ENCODE results near the gene SELENBP1. TPM values are rescaled to one million over a fixed set of nuclear protein-coding genes. Genes with fewer than 3 reads are reported as not detected.
"Not testable (repeated sequence)": the region's sequence is repeated elsewhere in the genome, so short reads cannot be mapped to it uniquely, and the experiment has no call there.

SELENBP1 gene
- total RNA-seq, 1 donor from 2014 or later, result 71.9 TPM

DNA sequence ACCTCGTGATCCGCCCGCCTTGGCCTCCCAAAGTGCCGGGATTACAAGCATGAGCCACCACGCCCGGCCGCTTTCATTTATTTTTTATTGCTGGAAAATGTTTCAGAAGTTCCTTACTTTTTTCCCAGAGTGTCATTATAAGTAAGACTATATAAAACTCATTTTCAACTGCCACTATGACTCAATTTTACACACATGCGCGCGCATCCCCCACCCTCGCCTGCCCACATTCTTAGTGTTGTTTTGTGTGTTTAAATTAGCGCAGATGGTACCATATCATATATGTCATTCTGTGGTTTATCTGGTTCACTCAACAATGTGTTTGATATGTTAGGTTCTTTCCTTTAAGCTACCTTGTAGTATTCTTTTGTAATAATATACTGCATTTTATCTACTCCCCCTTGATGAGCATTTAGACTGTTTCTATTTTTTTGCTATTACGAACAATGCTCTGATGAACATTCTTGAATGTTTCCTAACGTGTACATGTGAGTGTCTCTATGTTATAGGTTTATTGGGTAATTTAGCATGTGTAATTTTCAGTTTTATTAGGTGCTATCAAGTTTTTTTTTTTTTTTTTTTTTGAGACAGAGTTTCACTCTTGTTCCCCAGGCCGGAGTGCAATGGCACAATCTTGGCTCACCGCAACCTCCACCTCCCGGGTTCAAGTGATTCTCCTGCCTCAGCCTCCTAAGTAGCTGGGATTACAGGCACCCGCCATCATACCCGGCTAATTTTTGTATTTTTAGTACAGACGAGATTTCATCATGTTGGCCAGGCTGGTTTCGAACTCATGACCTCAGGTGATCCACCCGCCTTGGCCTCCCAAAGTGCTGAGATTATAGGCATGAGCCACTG, 17.9 kb upstream of the SELENBP1 start:
- ATAC-seq, result not testable (repeated sequence)
- intact Hi-C loops (cut with DNase I), result loop anchor here (10.0 kb wide), 1 partner anchor 46 kb away; the partner anchor contains the start of gene RFX5

DNA sequence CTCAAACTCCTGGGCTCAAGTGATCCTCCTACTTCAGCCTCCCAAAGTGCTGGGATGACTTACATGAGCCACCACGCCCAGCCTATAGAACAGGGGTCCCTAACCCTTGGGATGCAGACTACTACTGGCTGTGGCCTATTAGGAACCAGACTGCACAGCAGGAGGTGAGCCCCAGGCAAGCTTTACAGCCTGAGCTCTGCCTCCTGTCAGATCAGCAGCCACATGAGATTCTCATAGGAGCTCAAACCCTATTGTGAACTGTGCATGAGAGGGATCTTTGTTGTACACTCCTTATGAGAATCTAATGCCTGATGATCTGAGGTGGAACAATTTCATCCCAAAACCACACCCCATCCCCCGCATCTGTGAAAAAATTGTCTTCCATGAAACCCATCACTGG, 13.5 kb upstream of the SELENBP1 start:
- intact Hi-C loops (cut with DNase I), result no loop called here
- ATAC-seq, result no peak
- DNase-seq (ENCODE audit: low spot score), result peak; percentile 13

More for the DNA sequence above, 17.9 kb upstream of the SELENBP1 start:
- peak; percentile 18 for DNase-seq (ENCODE audit: low spot score)

DNA sequence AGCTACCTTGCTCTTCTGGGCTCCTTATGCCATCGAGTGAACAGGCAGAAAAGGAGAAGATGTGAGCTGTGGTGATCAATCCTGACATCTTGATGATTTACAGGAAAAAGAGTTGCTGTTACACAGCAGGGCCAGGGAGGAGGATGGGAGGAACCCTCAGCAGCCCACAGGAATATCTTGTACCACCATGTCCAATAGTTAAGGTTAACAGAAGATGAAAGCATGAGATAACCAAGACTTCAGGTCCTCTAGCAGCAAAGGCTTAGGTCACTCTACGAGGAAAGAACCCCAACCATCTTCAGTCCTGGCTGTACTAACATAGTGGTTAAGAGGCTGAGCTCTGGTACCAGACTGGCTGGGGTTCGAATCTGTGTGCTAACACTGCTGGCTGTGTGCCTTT, 12.1 kb upstream of the SELENBP1 start:
- no peak for ATAC-seq
- intact Hi-C loops (cut with DNase I), result no loop called here
- DNase-seq (ENCODE audit: low spot score), result no peak

DNA sequence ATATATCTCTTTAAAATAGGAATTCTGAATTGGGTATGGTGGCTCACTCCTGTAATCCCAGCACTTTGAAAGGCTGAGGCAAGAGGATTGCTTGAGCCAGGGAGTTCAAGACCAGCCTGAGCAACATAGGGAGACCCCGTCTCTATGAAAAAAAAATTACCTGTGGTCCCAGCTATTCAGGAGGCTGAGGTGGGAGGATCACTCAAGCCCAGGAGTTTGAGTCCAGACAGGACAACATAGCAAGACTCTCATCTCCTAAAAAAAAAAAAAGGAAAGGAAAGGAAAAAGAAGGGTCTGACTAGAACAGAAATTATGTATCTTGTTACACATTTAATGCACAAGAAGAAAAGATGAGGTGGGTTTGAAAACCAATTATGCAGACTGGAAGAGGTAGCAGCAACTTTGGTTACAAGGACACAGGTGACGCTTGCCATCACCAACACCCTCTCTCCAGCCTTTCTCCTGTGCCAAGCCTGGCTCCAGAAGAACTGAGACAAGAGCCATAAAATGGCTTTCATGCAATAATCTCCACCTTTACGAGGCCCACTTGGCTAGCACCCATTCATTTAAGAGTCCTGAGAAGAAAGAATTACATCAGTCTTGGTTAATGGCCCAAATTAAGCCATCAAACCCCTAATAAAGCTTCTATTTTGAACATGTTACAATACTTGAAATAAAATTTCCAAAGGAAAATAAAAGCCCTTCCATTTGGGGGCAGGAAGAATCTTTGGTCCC, 4.8 kb upstream of the SELENBP1 start:
- intact Hi-C loops (cut with DNase I), result no loop called here
- DNase-seq (ENCODE audit: low spot score) (no peak), ATAC-seq (no peak)

DNA sequence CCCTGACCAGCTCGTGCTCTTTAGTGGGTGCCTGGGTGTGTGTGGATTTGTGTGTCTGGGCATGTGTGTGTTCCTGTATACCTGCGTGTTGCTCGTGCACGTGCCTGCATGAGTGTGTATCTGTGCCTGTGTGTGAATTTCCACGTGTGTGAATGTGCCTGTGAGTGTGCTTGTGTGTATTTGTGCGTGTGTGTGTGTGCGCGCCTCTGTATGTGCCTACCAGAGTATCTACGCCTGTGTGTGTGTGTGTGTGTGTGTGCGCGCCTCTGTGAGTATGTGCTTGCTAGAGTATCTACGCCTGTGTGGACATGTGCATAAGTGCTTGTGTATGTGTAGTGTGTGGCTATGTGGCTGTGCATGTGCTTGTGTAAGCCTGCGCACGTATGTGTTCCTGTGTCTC, 691 bp upstream of the SELENBP1 start:
- intact Hi-C loops (cut with DNase I), result no loop called here
- ATAC-seq (no peak), DNase-seq (ENCODE audit: low spot score) (no peak)

DNA sequence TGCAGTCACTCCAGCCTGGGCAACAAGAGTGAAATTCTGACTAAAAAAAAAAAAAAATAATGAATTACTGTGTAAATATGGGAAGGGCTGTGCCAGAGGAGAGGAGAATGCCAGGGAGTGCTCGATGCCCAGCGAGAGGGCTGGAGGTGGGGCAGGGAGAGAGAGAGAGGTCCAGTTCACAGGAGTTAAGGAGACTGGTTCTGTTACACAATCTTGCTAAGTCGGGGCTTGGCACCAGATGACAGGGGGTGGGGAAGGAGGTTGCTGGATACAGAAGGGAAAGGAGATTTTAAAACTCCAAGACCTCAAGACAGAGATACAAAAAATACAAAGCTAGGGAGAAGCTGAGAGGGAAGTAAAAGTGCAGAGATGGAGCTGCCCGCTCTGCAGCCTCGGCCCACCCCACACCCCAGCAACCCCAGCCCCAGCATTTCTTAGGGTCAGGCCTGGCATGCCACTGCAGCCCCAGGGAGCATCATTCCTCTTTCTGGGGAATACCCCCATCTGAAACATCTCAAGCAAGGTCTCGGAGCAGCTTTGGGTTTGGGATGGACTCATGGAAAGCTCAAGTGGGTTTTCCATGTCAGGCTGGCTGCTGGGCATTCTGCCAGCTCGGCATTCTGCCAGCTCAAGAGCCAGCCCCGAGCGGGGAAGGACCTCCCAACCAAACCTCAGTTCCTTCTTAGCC, 991 bp downstream of the SELENBP1 start:
- DNase-seq (ENCODE audit: low spot score) (peak; percentile 81), ATAC-seq (peak; percentile 82)
- intact Hi-C loops (cut with DNase I), result no loop called here

DNA sequence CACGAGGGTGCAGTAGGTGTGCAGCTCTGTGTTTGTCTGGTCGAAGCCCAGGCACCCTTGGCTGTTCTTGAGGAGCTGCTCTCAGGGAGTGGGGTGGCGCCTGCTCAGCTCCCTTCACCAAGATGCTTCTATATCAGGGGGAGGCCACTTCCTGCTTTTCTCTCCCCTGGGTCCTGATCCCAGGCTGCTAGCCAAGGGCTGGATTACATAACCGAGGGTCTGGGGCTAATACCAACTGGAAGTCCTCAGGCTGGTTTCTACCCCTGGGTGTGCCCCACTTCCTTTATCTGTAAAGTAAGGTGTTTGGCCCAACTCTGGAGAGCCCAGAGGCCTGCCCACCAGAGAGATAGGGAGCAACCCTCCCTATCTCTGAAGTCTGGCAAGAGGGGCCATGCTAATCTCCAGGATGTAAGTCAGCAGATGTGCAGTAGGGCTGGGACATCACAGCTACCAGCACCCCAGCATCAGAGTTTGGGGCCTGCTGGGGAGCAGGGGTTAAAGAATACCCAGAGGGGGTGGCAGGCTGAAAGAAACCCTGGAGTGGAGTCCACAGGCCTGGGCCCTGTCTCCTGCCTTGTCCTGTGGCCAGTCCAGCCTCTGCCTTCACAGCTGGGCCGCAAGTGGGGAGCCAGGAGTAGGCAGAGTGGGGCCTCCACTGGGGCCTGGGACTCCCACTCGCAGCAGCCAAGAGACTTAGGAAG, 2.1 kb downstream of the SELENBP1 start:
- ATAC-seq (peak; percentile 16), DNase-seq (ENCODE audit: low spot score) (peak; percentile 61)
- intact Hi-C loops (cut with DNase I), result no loop called here

DNA sequence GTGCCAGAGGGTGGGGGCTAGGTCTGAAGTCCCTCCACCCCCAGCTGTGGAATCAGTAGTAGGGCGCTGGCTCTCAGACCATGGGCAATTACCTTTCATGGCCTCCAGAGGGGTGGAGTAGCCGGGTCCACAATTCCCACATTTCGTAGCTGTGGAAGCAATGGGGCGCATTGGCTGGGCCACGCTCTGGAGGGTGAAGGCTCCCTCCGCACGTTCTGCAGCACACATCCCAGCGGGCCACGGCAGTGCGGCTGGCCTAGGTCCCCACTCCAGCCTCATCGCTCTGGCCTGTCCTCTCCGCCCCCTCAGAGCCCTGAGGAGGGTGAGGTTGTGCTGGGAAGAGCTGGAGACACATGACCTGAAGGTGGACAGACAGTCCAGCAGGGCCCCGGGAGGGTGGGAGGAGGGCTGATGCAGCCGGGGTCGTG, 2.9 kb downstream of the SELENBP1 start:
- DNase-seq (ENCODE audit: low spot score) (no peak), ATAC-seq (no peak)
- intact Hi-C loops (cut with DNase I), result no loop called here

DNA sequence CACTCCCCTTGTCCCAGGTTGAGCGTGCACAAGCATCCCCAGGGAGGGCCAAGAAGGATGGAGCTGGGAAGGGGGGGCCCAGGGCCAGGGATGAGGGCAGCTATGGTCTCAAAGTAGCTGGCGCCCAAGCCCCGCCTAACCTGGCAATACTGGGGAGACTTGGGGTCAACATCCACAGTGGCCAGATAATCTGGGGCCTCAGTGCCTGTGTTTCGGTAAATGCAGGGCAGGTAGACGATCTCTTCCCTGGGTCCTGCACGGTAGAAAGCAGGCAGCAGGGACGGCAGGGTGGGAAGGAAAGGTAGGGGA, 3.2 kb downstream of the SELENBP1 start:
- intact Hi-C loops (cut with DNase I), result no loop called here
- DNase-seq (ENCODE audit: low spot score) (no peak), ATAC-seq (no peak)

DNA sequence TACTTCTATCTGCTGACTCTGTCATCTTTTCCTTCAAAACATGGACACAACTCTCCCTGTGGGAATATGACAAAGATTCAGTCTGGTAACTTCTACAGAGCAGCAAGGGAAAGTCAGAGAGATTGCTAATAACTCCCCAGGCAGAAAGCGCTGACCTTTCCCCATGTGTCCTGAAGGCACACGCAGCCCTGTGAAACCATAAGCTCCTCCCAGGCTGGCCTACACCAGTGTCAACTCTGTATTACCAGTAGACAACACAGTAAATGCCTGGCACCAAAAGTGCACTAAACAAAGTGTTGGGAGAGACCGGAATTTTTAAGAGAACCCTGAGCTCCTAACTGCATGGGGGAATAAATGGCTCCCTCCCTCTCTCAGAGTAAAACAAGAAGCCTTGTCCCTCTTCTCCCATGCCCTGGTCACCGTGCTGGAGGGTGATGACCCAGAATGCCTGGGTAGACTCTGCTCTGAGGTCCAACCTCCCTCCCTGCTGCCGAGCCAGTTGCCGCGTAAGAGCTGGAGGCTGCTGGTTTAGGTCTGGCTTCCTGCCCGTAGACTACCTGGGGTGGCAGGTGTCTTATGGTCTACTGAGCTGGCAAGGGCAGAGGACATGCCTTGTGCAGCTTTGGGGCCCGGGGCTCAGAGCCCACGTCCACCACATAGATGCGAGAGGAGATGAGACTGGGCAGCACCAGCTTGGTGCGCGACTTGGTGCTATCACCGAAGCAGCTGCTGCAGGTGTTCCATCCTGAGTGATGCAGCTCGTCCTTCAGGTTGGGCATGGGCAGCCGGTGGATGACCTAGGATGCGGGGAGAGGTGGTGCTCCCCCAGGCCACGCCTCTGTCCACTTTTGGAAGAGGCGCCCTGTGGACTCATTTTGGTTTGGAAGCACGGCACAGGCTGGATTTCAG, 3.9 kb downstream of the SELENBP1 start:
- ATAC-seq (no peak), DNase-seq (ENCODE audit: low spot score) (no peak)
- intact Hi-C loops (cut with DNase I), result no loop called here

DNA sequence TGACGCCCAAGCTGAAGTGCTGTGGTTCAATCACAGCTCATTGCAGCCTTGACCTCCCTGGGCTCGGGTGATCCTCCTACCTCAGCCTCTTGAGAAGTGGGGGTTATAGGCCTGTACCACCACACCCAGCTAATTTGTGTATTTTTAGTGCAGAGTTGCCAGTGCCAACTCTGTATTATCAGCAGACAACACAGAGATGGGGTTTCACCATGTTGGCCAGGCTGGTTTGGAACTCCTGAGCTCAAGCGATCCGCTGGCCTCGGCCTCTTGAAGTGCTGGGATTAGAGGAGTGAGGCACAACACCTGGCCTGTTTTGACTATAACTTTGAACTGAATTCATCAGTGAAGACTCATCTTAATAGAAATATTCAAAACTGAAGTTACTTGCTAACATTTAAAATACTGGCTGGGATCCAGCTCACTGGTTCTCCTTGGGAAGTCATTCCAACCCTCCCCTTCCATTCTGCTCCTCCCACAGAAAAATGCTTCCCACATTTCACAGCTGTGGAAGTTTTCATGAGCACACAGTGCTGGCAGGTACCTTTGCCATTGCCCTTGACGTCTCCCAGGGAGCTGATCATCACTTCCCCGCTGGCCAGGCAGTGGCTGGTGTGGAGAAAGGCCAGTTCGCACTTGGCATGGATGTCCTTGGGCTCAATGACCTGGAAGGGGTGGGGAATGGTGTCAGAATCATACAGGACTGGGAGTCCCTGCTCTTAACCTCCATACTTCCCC, 4.7 kb downstream of the SELENBP1 start:
- ATAC-seq, result no peak
- no peak for DNase-seq (ENCODE audit: low spot score)
- intact Hi-C loops (cut with DNase I), result no loop called here

DNA sequence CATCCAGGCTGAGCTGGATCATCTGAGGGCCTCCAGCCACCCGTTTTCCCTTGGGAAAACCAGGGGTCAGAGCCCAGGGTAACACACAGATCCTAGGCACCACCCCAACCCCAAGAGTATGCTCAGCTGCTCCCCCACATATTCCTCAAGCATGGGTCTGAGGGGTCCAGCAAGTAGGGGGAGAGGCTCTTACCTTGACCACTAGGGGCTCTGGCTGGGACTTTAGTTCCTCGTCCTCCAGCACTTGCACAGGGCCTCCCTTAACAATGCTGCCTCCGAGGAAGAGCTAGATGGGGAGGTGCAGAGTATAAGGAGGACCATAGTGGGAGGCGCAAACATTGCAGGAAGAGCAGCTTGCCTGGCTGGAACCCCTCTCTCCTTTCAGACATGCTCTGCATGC, 7.5 kb downstream of the SELENBP1 start:
- intact Hi-C loops (cut with DNase I), result no loop called here
- no peak for ATAC-seq
- no peak for DNase-seq (ENCODE audit: low spot score)

DNA sequence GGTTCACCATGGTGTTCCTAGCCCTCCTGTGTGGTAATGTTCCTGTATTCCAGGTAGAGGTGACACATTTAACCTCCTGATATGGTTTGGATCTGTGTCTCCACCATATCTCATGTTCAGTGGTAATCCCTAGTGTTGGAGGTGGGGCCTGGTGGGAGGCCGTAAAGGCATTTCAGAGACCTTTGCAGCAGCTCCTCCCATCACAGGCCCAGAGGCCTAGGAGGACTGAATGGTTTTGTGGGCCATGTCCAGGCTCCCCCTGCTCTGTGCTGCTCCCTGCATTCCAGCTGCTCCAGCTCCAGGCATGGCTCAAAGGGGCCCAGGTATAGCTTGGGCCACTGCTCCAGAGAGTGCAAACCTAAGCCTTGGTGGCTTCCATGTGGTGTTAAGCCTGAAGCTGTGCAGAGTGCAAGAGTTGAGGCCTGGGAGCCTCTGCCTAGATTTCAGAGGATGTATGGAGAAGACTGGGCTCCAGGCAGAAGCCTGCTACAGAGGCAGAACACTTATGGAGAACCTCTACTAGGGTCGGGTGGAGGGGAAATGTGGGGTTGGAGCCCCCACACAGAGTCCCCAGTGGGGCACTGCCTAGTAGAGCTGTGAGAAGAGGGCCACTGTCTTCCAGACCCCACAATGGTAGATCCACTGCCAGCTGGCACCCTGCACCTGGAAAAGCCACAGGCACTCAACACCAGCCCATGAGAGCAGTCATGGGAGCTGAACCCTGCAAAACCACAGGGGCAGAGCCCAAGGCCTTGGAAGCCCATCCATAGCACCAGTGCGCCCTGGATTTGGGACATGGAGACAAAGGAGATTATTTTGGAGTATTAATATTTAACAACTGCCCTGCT, 10.0 kb downstream of the SELENBP1 start:
- DNase-seq (ENCODE audit: low spot score) (no peak), ATAC-seq (no peak)
- intact Hi-C loops (cut with DNase I), result no loop called here

DNA sequence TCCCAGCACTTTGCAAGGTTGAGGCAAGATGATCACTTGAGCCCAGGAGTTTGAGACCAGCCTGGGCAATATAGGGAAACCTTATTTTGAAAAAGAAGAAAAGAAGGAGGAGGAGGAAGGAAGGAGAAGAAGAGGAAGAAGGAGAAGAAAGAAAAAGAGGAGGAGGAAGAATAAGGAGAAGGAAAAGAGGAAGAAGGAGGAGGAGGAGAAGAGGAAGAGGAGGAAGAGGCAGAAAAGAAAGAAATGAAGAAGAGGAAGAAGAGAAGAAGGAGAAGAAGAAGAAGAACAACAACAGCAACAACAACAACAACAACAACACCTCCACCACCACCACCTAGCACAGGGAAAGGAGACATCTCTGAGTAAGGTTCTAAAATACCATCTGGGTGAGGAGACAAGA, 10.6 kb downstream of the SELENBP1 start:
- DNase-seq (ENCODE audit: low spot score) (no peak), ATAC-seq (no peak)
- intact Hi-C loops (cut with DNase I), result no loop called here

DNA sequence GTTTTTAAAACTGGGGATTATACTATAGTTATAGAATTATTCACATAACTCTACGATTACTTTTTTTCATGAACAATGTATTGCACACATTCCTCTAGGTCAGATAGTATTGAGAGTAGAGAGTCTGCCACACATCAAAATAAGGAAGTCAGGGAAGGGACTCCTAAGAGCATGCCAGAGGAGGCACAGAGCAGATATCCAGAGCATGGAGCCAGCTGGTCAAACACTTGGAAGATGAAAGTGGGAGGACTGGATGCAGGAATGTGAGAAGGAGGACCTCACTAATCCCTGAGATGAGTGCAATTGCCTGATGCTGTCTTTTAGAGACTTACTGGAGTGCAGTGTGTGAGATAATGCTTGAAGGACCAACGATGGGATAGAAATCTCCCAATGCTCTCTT, 15.8 kb downstream of the SELENBP1 start:
- intact Hi-C loops (cut with DNase I), result no loop called here
- no peak for ATAC-seq
- no peak for DNase-seq (ENCODE audit: low spot score)

DNA sequence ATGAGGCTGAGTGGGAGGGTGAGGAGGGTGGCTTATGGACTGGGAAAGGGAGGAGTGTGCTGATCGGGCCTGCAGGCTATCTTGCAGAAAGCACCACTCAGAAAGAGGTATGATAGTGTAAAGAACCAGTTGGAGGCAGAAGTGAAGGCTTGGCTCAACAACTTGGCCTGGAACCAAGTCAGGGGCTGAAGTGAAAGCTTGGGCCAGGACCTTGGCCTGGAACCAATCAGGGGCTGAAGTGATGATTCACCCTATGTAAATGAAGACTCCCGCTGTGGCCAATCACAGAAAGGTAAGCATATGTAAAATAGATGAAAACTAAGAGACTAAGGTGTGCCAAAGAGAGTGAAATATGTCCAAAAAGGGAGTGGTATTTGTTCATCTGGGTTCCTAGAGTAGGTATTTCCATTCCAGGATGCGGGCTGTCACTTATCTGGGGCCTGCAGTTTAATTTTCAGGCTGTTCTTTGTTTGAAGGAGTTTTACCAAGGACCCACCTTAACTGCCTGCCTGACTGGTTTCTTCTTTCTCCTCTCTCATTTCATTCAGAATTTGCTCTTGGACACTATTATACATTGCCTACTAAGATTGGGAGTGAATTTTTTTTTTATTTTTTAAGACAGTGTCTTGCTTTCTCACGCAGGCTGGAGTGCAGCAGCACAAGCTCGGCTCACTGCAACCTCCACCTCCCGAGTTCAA, 20.3 kb downstream of the SELENBP1 start:
- intact Hi-C loops (cut with DNase I), result no loop called here
- ATAC-seq (no peak), DNase-seq (ENCODE audit: low spot score) (no peak)
